Measurements from ENCODE around the gene TTC28.

DNA sequence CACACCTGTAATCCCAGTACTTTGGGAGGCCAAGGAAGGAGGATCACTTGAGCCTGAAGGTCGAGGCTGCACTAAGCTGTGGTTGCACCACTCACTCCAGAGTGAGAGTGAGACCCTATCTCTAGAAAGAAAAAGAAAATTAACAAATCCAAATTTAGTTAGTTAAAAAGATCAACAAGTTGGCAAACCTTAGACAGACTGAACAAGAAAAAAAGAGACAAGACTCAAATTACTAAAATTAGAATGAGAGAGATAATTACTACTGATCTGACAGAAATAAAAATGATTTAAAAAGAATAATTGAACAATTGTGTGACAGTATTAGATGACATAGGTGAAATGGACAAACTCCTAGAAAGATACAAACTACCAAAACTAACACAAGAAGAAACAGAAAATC is 48.4 kb upstream of the TTC28 start:
- TF ChIP-seq, protein P1, sequence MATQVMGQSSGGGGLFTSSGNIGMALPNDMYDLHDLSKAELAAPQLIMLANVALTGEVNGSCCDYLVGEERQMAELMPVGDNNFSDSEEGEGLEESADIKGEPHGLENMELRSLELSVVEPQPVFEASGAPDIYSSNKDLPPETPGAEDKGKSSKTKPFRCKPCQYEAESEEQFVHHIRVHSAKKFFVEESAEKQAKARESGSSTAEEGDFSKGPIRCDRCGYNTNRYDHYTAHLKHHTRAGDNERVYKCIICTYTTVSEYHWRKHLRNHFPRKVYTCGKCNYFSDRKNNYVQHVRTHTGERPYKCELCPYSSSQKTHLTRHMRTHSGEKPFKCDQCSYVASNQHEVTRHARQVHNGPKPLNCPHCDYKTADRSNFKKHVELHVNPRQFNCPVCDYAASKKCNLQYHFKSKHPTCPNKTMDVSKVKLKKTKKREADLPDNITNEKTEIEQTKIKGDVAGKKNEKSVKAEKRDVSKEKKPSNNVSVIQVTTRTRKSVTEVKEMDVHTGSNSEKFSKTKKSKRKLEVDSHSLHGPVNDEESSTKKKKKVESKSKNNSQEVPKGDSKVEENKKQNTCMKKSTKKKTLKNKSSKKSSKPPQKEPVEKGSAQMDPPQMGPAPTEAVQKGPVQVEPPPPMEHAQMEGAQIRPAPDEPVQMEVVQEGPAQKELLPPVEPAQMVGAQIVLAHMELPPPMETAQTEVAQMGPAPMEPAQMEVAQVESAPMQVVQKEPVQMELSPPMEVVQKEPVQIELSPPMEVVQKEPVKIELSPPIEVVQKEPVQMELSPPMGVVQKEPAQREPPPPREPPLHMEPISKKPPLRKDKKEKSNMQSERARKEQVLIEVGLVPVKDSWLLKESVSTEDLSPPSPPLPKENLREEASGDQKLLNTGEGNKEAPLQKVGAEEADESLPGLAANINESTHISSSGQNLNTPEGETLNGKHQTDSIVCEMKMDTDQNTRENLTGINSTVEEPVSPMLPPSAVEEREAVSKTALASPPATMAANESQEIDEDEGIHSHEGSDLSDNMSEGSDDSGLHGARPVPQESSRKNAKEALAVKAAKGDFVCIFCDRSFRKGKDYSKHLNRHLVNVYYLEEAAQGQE (IDR thresholded peaks at IDR 0.05; ENCODE audit: borderline replicate concordance) = no peak
- TF ChIP-seq, protein P2, sequence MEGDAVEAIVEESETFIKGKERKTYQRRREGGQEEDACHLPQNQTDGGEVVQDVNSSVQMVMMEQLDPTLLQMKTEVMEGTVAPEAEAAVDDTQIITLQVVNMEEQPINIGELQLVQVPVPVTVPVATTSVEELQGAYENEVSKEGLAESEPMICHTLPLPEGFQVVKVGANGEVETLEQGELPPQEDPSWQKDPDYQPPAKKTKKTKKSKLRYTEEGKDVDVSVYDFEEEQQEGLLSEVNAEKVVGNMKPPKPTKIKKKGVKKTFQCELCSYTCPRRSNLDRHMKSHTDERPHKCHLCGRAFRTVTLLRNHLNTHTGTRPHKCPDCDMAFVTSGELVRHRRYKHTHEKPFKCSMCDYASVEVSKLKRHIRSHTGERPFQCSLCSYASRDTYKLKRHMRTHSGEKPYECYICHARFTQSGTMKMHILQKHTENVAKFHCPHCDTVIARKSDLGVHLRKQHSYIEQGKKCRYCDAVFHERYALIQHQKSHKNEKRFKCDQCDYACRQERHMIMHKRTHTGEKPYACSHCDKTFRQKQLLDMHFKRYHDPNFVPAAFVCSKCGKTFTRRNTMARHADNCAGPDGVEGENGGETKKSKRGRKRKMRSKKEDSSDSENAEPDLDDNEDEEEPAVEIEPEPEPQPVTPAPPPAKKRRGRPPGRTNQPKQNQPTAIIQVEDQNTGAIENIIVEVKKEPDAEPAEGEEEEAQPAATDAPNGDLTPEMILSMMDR (IDR thresholded peaks at IDR 0.05; ENCODE audit: poor library complexity, severe bottlenecking) = no peak
- TF ChIP-seq EP300 (conservative IDR thresholded peaks at IDR 0.05; ENCODE audit: poor library complexity, severe bottlenecking) (no peak), POLR2AphosphoS5 (IDR thresholded peaks at IDR 0.05) (no peak), RAD21 (conservative IDR thresholded peaks at IDR 0.05) (no peak), EZH2 (IDR thresholded peaks at IDR 0.05; ENCODE audit: borderline replicate concordance, insufficient read depth, low read length, poor library complexity, severe bottlenecking) (no peak), TAF1 (IDR thresholded peaks at IDR 0.05; ENCODE audit: low read depth) (no peak)

Data from neural cell (in vitro differentiated cells).